ENCODE measurements around the gene SLC6A6.
"Not testable (repeated sequence)": the region's sequence is repeated elsewhere in the genome, so short reads cannot be mapped to it uniquely, and the experiment has no call there.

The SLC6A6 gene

DNA sequence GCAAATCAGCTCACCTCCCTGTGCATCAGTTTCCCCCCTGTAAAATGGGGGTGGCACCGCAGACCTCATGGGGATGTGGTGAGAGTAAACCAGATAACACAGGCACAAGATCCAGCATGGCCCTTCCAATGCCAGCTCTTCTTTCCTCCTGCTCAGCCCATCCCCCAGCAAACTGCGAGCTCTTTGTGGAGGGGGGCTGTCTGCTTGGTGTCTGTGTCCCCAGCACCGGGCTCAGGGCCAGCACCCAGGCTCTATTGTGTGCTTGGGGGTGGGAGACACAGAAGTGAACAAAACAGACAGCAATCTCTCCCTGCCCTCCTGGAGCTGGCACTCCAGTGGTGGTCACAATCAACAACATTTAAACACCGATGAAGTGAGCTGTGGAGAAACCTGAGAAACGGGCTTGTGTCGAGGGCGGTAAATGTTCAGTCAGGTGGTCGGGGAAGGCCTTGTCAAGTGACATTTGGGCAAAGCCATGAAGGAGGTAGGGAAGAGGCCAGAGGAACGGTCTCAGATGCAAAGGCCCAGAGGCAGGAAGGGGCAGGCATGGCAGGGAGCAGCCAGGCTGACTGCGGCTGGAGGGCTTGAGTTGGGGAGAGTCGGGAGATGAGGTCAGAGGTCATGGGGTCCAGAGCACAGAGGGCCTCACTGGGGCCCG lies 109.3 kb downstream of the SLC6A6 start:
- DNase-seq: no peak

GRCh38 chr3:14512281-14512941 lies 110.0 kb downstream of the SLC6A6 start:
- DNase-seq: no peak

- no peak for DNase-seq
Measured at GRCh38 chr3:14512942-14513327, 110.5 kb downstream of the SLC6A6 start.

GRCh38 chr3:14513566-14514322 lies 111.3 kb downstream of the SLC6A6 start:
- no peak for DNase-seq

GRCh38 chr3:14514323-14514720 lies 111.9 kb downstream of the SLC6A6 start:
- no peak for DNase-seq

GRCh38 chr3:14515526-14515925 lies 113.1 kb downstream of the SLC6A6 start:
- DNase-seq: not testable (repeated sequence)

DNA sequence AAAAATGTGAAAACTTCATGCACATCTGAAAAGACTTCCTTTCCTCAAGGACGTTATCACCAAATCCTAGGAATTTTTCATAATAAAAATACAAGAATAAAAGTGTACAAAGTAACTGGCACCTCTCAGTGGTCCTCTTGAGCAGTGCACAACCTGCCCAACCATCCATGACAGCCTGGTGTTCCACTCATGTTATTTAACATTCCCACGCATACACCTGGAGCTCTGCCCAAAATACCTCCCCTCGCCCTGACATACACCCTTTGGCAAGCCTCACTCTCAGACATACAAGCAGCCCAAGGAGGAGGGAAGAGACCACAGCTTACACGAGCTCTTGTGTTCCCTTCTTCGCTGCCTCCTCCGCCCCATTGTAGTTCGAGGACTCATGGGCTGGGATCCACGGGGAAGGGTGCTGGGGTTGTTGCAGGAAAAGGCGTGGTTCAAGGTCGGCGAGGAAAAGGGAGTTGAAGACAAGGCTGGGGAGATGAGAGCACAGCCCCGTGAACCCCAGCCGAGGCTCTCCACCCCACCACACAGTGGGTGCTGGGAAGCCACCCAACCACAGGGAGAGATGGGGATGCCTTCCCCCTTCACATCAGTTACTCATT lies 114.4 kb downstream of the SLC6A6 start:
- DNase-seq: no peak

DNA sequence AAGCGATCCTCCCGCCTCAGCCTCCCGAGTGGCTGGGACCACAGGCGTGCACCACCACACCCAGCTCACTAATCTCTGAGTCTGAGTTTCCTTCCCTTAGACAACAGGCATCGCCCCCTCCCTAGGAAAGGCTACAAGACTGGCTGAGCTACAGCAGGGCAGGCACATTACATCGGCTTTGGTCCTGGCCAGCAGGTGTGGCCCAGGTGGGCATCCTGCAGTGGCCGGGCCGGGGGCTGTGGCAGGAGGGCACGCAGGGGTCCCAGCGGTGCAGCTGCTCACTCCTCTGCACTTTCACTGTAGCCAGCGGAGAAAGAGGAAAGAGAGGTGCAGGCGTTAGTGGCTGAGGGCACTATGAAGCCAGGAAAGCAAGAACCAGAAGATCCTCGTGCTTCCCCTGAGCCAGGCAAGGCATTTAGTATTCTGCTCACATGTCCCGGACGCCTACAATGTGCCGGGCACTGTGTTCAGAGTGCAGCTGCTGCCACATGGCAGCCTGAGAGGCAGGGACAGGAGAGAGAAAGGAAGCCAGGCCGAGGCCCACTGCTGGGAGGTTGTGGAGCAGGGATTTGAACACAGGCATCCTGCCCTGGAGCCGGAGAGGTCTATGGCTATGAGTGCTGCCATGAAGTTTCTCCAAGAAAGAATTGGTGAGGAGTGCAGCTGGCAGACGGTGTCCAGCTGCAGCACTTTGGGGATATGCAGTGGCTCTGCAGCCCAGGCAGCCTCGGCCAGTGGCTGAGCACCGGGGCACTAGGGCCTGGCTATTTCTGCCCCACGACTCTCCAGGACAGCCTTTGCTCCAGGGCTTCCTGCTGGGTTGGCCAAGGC lies 115.4 kb downstream of the SLC6A6 start:
- no peak for DNase-seq

- DNase-seq: no peak
Measured at GRCh38 chr3:14518432-14518802, 116.0 kb downstream of the SLC6A6 start.

DNA sequence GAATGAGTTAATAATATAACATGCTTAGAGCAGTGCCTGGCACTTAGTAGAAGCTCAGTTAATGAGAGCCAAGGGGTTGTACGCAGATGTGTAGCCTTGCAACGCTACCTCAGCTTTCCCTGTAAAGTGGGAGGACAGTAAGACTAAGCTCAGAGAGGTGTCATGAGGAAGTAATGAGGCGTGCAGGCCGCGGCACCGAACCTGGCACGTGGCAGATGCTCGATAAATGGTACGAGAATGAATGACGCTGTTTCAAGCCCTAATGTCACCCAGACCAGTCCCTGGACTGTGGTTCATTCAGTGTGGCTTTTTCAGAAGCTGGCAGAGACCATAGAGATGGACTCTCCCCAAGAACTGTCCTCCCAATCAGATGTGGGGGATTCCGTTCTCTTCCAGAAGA lies 116.5 kb downstream of the SLC6A6 start:
- DNase-seq: no peak

- DNase-seq: no peak
Measured at GRCh38 chr3:14519406-14519805, 117.0 kb downstream of the SLC6A6 start.

DNA sequence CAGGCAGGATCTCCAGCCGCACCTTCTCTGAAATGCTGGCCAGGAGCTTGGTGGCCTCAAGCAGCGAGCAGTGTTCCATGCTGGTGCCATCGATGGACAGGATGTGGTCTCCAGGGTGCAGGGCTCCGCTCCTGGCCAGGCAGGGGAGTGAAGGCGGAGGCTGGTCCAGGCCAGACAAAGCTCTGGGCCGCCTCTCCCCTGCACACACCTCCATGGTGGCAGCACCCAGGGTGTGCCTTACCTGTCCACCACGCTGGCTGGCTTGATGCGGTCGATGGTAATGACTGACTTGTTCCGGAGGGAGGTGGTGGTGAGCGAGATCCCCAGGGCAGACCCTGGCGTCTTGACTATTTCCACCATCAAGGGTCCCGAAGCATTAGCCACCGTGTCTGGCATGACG lies 117.7 kb downstream of the SLC6A6 start:
- DNase-seq: no peak

DNA sequence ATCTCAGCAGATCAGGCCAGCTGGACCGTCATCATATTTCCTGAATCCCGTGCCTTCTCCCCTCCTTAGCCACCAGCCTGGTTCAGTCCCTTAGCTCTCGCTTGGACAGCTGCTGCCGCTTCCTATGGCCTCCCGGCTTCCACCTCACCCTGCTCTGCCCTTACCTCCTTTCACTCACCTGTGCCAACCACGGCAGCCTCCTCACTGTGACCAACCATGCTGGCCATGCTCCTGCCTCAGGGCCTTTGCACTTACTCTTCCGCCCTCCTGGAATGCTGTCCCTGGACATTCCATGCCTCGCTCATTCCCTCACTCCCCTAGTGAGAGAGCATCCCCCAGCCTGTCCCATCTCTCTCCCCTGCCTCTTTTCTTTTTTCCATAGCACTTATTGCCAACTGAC lies 118.6 kb downstream of the SLC6A6 start:
- no peak for DNase-seq

DNA sequence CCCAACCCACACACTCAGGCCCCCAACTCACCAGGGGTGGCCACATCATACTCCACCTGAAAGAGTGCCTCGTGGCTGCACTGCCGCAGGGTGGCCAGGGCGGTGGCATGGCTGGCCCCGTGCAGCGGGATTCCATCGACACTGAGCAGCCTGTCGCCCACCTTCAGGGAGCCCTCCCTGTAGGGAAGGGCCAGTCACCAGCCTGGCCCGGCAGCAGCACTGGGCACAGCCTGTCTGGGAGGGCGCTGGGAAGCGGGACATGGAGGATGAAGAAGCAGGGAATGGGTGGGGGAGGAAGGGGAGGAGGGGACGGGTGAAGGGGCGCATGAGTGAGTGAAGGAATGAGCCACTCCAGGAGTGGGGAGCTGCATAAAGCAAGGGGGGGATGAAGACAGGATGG lies 119.2 kb downstream of the SLC6A6 start:
- DNase-seq: no peak

DNA sequence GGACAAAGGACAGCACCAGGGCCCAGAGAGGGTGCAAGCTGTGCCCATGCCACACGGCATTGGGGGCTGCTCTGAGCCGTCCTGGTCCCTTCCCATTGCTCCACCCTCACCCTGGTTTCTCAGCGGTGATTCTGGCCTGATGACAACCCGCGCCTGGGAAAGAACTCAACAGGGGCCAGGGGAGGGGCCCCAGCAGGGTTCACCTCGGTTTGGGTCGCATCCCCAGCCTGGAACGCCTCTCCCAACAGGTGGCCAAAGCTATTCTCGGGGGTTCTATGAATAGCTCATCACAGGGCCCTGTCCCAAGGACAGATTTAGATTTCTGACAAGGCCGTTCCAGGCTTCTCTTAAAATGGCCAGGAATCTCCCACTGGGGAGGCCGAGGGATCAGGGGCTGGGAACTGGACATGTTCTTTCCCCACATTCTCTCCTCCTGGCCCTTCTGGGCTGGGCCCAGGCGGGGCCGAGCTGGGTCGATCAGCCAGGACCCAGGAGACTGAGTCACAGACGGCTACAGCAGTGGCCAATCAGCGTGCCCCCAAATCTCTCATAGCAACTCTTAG lies 119.8 kb downstream of the SLC6A6 start:
- no peak for DNase-seq

DNA sequence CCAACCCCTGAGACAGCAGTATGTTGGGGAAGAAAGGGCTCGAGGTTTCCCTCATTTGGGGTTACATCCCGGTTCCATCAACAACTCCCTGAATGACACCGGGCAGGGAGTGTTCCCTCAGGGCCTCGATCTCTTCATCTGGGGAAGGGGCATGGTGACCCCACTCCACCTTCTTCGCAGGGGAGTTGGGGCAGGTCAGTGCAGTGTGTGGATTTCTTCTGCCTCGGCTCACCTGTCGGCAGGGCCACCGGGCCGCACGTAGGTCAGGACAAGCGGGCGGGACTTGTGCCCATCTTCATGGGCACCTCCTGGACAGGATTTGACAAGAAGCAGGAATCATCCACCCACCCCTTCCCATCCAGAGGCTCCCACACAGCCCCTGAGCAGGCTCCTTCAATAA lies 120.4 kb downstream of the SLC6A6 start:
- DNase-seq: no peak

GRCh38 chr3:14523792-14524191 lies 121.4 kb downstream of the SLC6A6 start:
- no peak for DNase-seq

GRCh38 chr3:14524311-14524711 lies 121.9 kb downstream of the SLC6A6 start:
- no peak for DNase-seq

GRCh38 chr3:14524920-14525660 lies 122.7 kb downstream of the SLC6A6 start:
- no peak for DNase-seq

GRCh38 chr3:14525685-14526631 lies 123.6 kb downstream of the SLC6A6 start:
- DNase-seq: peak; percentile 6

DNA sequence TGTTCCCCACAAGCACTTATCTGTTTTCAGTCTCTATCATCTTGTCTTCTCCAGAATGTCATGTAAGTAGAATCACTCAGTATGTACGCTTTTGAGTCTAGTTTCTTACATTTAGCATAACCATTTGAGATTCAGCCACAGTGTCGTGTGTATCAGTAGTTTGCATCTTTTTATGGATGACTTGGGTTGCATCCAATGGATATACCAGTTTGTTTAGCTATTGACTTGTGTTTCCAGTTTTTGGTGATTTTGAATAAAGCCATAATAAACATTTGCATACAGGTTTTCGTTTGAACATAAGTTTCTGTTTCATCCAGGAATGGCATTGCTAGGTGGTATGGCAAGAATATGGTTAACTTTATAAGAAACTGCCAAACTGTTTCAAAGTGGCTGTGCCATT lies 125.7 kb downstream of the SLC6A6 start:
- DNase-seq: no peak
